Spleen (tissue), 7 donors: ENCODE data around the gene NDUFB8.
A peak's percentile ranks its signal among the peaks of the same experiment; 100 is the strongest.

ENCODE experiments used
- CTCF ChIP-seq, 11 experiments: fragments of 200-600 bp in 7 of 11; fragments of 450-650 bp in 4 of 11; sonication (generic) in 4 of 11; IDR thresholded peaks in 8 of 11; conservative IDR thresholded peaks in 3 of 11; 1 replicate in 7 of 11; 2 replicates in 4 of 11; pipeline versions ENCODE4 v1.4.0 to v1.8.0; 2016 to 2021; ENCODE audit warnings: antibody characterized with exemption in 11 of 11, inconsistent platforms in 4 of 11, mild to moderate bottlenecking in 1 of 11
- POLR2A ChIP-seq, 3 donors: fragments of 450-650 bp; IDR thresholded peaks; one replicate each; pipeline ENCODE4 v1.5.1; 2017; ENCODE audit warnings: antibody characterized with exemption in 3 of 3, mild to moderate bottlenecking in 1 of 3
- POLR2AphosphoS5 ChIP-seq, 3 donors: sonication (generic); formaldehyde crosslinking; IDR thresholded peaks; one replicate each; pipeline ENCODE4 v1.5.1; 2017; ENCODE audit warnings: antibody characterized with exemption in 3 of 3
- donor health status: DM: no; HTN: no; CAD: no; lungs with moderate emphysema.
- donor health status: DM: no; HTN: no; CAD: no.
- donor health status: DM: no; HTN: no; CAD: no.

- TF ChIP-seq CTCF (IDR thresholded peaks at IDR 0.05 in 8 of 11, conservative IDR thresholded peaks at IDR 0.05 in 3 of 11) (peak in 1 of 11 experiments; percentile 5), POLR2AphosphoS5 (IDR thresholded peaks at IDR 0.05) (no peak), POLR2A (IDR thresholded peaks at IDR 0.05) (no peak)
These were observed 18.9 kb downstream of the NDUFB8 start for GRCh38 chr10:100510533-100511308.
